Keratinocyte (primary cell): ENCODE measurements around the gene ZNF205. TPM values are rescaled to one million over a fixed set of nuclear protein-coding genes. Genes with fewer than 3 reads are reported as not detected.

Experiments
- DNase-seq: peaks from one replicate; pipeline ENCODE4 v3.0.0-alpha.2; 2011; ENCODE audit warnings: low read depth, missing footprints, low spot score
- FAIRE-seq: peaks from 2 replicates; lab custom pipeline; 2011; peaks lifted over from hg19 to GRCh38; lab: Jason Lieb, UNC
- H2AFZ ChIP-seq: 2 replicates; pipeline ENCODE4 v1.6.0; 2012; ENCODE audit warnings: low read length, control low read depth, inconsistent platforms; ENCODE audit not compliant: control insufficient read depth
- H3K27ac ChIP-seq: 2 replicates; pipeline ENCODE4 v1.5.1; 2011; ENCODE audit warnings: low read length; ENCODE audit not compliant: control insufficient read depth, insufficient read depth
- H3K27me3 ChIP-seq: 3 replicates; pipeline ENCODE4 v1.6.0; 2011; ENCODE audit warnings: low read length; ENCODE audit not compliant: control insufficient read depth, insufficient read depth; ENCODE audit errors: extremely low read depth
- H3K36me3 ChIP-seq, 2 experiments: 2 replicates in 1 of 2; 3 replicates in 1 of 2; pipeline ENCODE4 v1.5.1; 2011; ENCODE audit warnings: low read length in 2 of 2, mild to moderate bottlenecking in 1 of 2; ENCODE audit not compliant: control insufficient read depth in 2 of 2, insufficient read depth in 2 of 2; ENCODE audit errors: extremely low read depth in 1 of 2
- H3K4me1 ChIP-seq: 3 replicates; pipeline ENCODE4 v1.5.1; 2011; ENCODE audit warnings: low read length; ENCODE audit not compliant: control insufficient read depth, insufficient read depth; ENCODE audit errors: extremely low read depth
- H3K4me2 ChIP-seq: 3 replicates; pipeline ENCODE4 v1.6.0; 2011; ENCODE audit warnings: low read depth, low read length; ENCODE audit not compliant: control insufficient read depth, insufficient read depth; ENCODE audit errors: extremely low read depth
- H3K4me3 ChIP-seq, 3 experiments: fragments of 200-600 bp in 1 of 3; sonication (generic) in 1 of 3; 2 replicates in 2 of 3; 3 replicates in 1 of 3; pipeline ENCODE4 v1.5.1; 2011 to 2016; ENCODE audit warnings: low read length in 3 of 3, mild to moderate bottlenecking in 3 of 3, control low read depth in 2 of 3, inconsistent platforms in 1 of 3, low read depth in 1 of 3, mixed read lengths in 1 of 3, mixed run types in 1 of 3, moderate library complexity in 1 of 3; ENCODE audit not compliant: control insufficient read depth in 2 of 3, insufficient read depth in 2 of 3; ENCODE audit errors: extremely low read depth in 1 of 3
- H3K79me2 ChIP-seq: 2 replicates; pipeline ENCODE4 v1.6.0; 2012; ENCODE audit warnings: low read length; ENCODE audit not compliant: control insufficient read depth, insufficient read depth
- H3K9ac ChIP-seq: 3 replicates; pipeline ENCODE4 v1.6.0; 2011; ENCODE audit warnings: low read length; ENCODE audit not compliant: control insufficient read depth, insufficient read depth; ENCODE audit errors: extremely low read depth
- H3K9me1 ChIP-seq: 3 replicates; pipeline ENCODE4 v1.6.0; 2011; ENCODE audit warnings: low read length; ENCODE audit not compliant: control insufficient read depth, insufficient read depth; ENCODE audit errors: extremely low read depth
- H3K9me3 ChIP-seq: 2 replicates; pipeline ENCODE4 v1.5.1; 2012; ENCODE audit warnings: low read depth, low read length; ENCODE audit not compliant: control insufficient read depth
- H4K20me1 ChIP-seq: 3 replicates; pipeline ENCODE4 v1.6.0; 2011; ENCODE audit warnings: low read length; ENCODE audit not compliant: control insufficient read depth, insufficient read depth; ENCODE audit errors: extremely low read depth
- CTCF ChIP-seq, 3 experiments: IDR thresholded peaks in 1 of 3; conservative IDR thresholded peaks in 1 of 3; optimal IDR thresholded peaks in 1 of 3; 2 replicates in 2 of 3; 3 replicates in 1 of 3; pipeline versions ENCODE3 to v1.5.1; 2011; ENCODE audit warnings: low read length in 3 of 3, mild to moderate bottlenecking in 3 of 3, moderate library complexity in 2 of 3, control low read depth in 1 of 3, inconsistent platforms in 1 of 3; ENCODE audit not compliant: insufficient read depth in 2 of 3; ENCODE audit errors: extremely low read depth in 1 of 3
- EZH2 ChIP-seq: IDR thresholded peaks from one replicate; pipeline ENCODE4 v1.6.1; 2012; ENCODE audit warnings: inconsistent platforms, mild to moderate bottlenecking, low read length, moderate library complexity
- dilution Hi-C: fragments of 300-500 bp; cut with MboI; formaldehyde crosslinking; loops from one replicate; pipeline ENCODE4 v1.7.0; 2020; ENCODE audit warnings: low sequenced_read_pairs; ENCODE audit not compliant: extremely low pct_ligation_motif_present
- polyA plus RNA-seq, 5 experiments: library from polyadenylated mRNA; depleted of rRNA in 3 of 5; stranded (reverse) in 3 of 5; stranded (forward) in 1 of 5; unstranded in 1 of 5; fragments of >200 nt; gene quantifications; 1 replicate in 1 of 5; 2 replicates in 3 of 5; 3 replicates in 1 of 5; pipeline versions ENCODE4 v1.2.1 to v1.2.3, GENCODE V29; 2011 to 2012; ENCODE audit warnings: missing spikeins in 2 of 5, low read depth in 1 of 5, low replicate concordance in 1 of 5

The ZNF205 gene
- polyA plus RNA-seq, 1 donor (not counting 4 experiments of a cell fraction or from before 2014, with no cell fraction given) = 6.0 TPM

- no peak overlapping the region for H3K27ac ChIP-seq
- FAIRE-seq = no peak
These were observed 10.4 kb upstream of the ZNF205 start for GRCh38 chr16:3101841-3102470.

GRCh38 chr16:3106205-3106928 is 6.0 kb upstream of the ZNF205 start:
- peak overlapping the region; percentile 79 for H3K4me2 ChIP-seq
- dilution Hi-C loops = no loop called here
- H3K27ac ChIP-seq = peak overlapping the region; percentile 23
- no peak for TF ChIP-seq CTCF (optimal IDR thresholded peaks at IDR 0.05 in 1 of 3, IDR thresholded peaks at IDR 0.05 in 1 of 3, conservative IDR thresholded peaks at IDR 0.05 in 1 of 3; ENCODE audit: extremely low read depth in 1 of 3, insufficient read depth in 2 of 3, low read length in 3 of 3)
- TF ChIP-seq EZH2 = no peak
- no peak for DNase-seq
- H2AFZ ChIP-seq = peak overlapping the region; percentile 98
- H3K4me1 ChIP-seq = no peaks in the 10 kb centered on the region
- H4K20me1 ChIP-seq = no peaks in the 10 kb centered on the region
- no peaks in the 10 kb centered on the region for H3K9me1 ChIP-seq
- no peaks in the 10 kb centered on the region for H3K27me3 ChIP-seq
- H3K4me3 ChIP-seq = peak overlapping the region; percentile 61 to 87 (median 71)
- no peaks in the 10 kb centered on the region for H3K36me3 ChIP-seq
- peak overlapping the region; percentile 86 for H3K9ac ChIP-seq
- H3K79me2 ChIP-seq = no peaks in the 10 kb centered on the region
- no peaks in the 10 kb centered on the region for H3K9me3 ChIP-seq
- no peak for FAIRE-seq

More at GRCh38 chr16:3101841-3102470, 10.4 kb upstream of the ZNF205 start:
- H2AFZ ChIP-seq = peak overlapping the region; percentile 67
- H3K9ac ChIP-seq = no peak overlapping the region
- H3K4me3 ChIP-seq = no peak overlapping the region
- TF ChIP-seq EZH2 (no peak), CTCF (optimal IDR thresholded peaks at IDR 0.05 in 1 of 3, IDR thresholded peaks at IDR 0.05 in 1 of 3, conservative IDR thresholded peaks at IDR 0.05 in 1 of 3; ENCODE audit: extremely low read depth in 1 of 3, insufficient read depth in 2 of 3, low read length in 3 of 3) (no peak)
- no peaks in the 10 kb centered on the region for H3K9me1 ChIP-seq
- DNase-seq = no peak
- no peaks in the 10 kb centered on the region for H3K27me3 ChIP-seq
- no peaks in the 10 kb centered on the region for H3K79me2 ChIP-seq
- H3K9me3 ChIP-seq = no peaks in the 10 kb centered on the region
- no peak overlapping the region for H3K4me2 ChIP-seq
- dilution Hi-C loops = no loop called here
- H4K20me1 ChIP-seq = no peaks in the 10 kb centered on the region
- H3K36me3 ChIP-seq = no peaks in the 10 kb centered on the region
- H3K4me1 ChIP-seq = peaks cover 11% of the 10 kb centered on the region
